GM23248 (cell line): ENCODE measurements around the gene CCDC80. TPM values are rescaled to one million over a fixed set of nuclear protein-coding genes. Genes with fewer than 3 reads are reported as not detected.

Experiments
- DNase-seq: peaks from one replicate; pipeline ENCODE4 v3.0.0-alpha.2; 2015
- H2AFZ ChIP-seq: fragments of 200-600 bp; sonication (generic); 2 replicates; pipeline ENCODE4 v1.6.1; 2016; ENCODE audit warnings: antibody characterized with exemption
- H3F3A ChIP-seq: fragments of 200-600 bp; sonication (generic); 2 replicates; pipeline ENCODE4 v1.6.1; 2016; ENCODE audit warnings: mild to moderate bottlenecking, antibody characterized with exemption, mixed run types; ENCODE audit not compliant: insufficient read depth
- H3K27ac ChIP-seq: fragments of 200-600 bp; sonication (generic); 2 replicates; pipeline ENCODE4 v1.5.1; 2016; ENCODE audit warnings: mild to moderate bottlenecking
- H3K27me3 ChIP-seq: fragments of 200-600 bp; sonication (generic); replicated peaks from 2 replicates; pipeline ENCODE4 v1.6.1; 2016; ENCODE audit warnings: mild to moderate bottlenecking; ENCODE audit not compliant: insufficient read depth
- H3K36me3 ChIP-seq: fragments of 200-600 bp; sonication (generic); 2 replicates; pipeline ENCODE4 v1.6.1; 2016; ENCODE audit warnings: low read depth, mild to moderate bottlenecking
- H3K4me1 ChIP-seq: fragments of 200-600 bp; sonication (generic); 2 replicates; pipeline ENCODE4 v1.6.1; 2016; ENCODE audit warnings: mild to moderate bottlenecking; ENCODE audit not compliant: insufficient read depth
- H3K4me2 ChIP-seq: fragments of 200-600 bp; sonication (generic); one replicate; pipeline ENCODE4 v1.6.1; 2016; ENCODE audit warnings: mild to moderate bottlenecking; ENCODE audit not compliant: unreplicated experiment
- H3K4me3 ChIP-seq: fragments of 200-600 bp; sonication (generic); 2 replicates; pipeline ENCODE4 v1.5.1; 2016; ENCODE audit warnings: mild to moderate bottlenecking
- H3K79me2 ChIP-seq: fragments of 200-600 bp; sonication (generic); 2 replicates; pipeline ENCODE4 v1.6.1; 2016; ENCODE audit warnings: mild to moderate bottlenecking; ENCODE audit not compliant: insufficient read depth
- H3K9ac ChIP-seq: fragments of 200-600 bp; sonication (generic); 2 replicates; pipeline ENCODE4 v1.6.1; 2016; ENCODE audit warnings: mild to moderate bottlenecking
- H3K9me2 ChIP-seq: fragments of 200-600 bp; sonication (generic); 2 replicates; pipeline ENCODE4 v1.6.1; 2016; ENCODE audit warnings: mixed run types, mild to moderate bottlenecking, moderate library complexity; ENCODE audit not compliant: insufficient read depth
- H3K9me3 ChIP-seq: fragments of 200-600 bp; sonication (generic); one replicate; pipeline ENCODE4 v1.6.1; 2017; ENCODE audit warnings: low read depth
- H4K20me1 ChIP-seq: fragments of 200-600 bp; sonication (generic); 2 replicates; pipeline ENCODE4 v1.6.0; 2016; ENCODE audit not compliant: insufficient read depth
- EZH2 ChIP-seq: fragments of 200-600 bp; sonication (generic); IDR thresholded peaks from 2 replicates; pipeline ENCODE4 v1.6.1; 2018; ENCODE audit warnings: antibody characterized with exemption, mild to moderate bottlenecking; ENCODE audit not compliant: insufficient read depth, poor library complexity, severe bottlenecking
- EZH2phosphoT487 ChIP-seq: fragments of 200-600 bp; sonication (generic); IDR thresholded peaks from 2 replicates; pipeline ENCODE4 v1.6.1; 2018; ENCODE audit warnings: antibody characterized with exemption, moderate library complexity, mild to moderate bottlenecking, low read depth; ENCODE audit not compliant: insufficient read depth
- WGBS, 2 experiments: methylation state at CpG; one replicate each; pipeline ENCODE4 v1.1.6; 2015 to 2017; ENCODE audit warnings: low lambda C conversion rate in 2 of 2, low coverage in 1 of 2; ENCODE audit errors: missing lambda C conversion rate in 2 of 2; 5-methylcytosine and 5-hydroxymethylcytosine counted together
- in situ Hi-C: fragments of 300-500 bp; cut with MboI; formaldehyde crosslinking; loops from 2 replicates; pipeline ENCODE4 v1.15.0; 2020
- polyA plus RNA-seq: library from polyadenylated mRNA; unstranded; fragments of >200 nt; fragmentation: Nextera tagmentation; extraction: Ambion mirVana; gene quantifications from 2 replicates; pipeline ENCODE4 v1.2.1, GENCODE V29; 2016
- total RNA-seq: library from RNA; depleted of rRNA; stranded (reverse); fragments of >200 nt; shearing (Covaris generic); gene quantifications from 2 replicates; pipeline ENCODE4 v1.2.3, GENCODE V29; 2014

The CCDC80 gene
- total and polyA plus RNA-seq, 2 experiments from 2014 or later = 1,238 to 2,200 TPM

- Histone ChIP-seq H3K4me3 (no peak overlapping the region), H3K79me2 (peaks cover 8% of the 10 kb centered on the region), H4K20me1 (no peaks in the 10 kb centered on the region), H3K4me1 (peaks cover 18% of the 10 kb centered on the region; the same call in 1 of the 2 replicates), H3K4me2 (no peak overlapping the region), H3K9me2 (no peaks in the 10 kb centered on the region), H3K9me3 (no peaks in the 10 kb centered on the region), H3K9ac (peak overlapping the region; percentile 49), H2AFZ (no peak overlapping the region), H3F3A (peaks cover 12% of the 10 kb centered on the region), H3K27me3 (no peaks in the 10 kb centered on the region), H3K36me3 (peaks cover 21% of the 10 kb centered on the region), H3K27ac (peak overlapping the region; percentile 57)
- peak; percentile 83 for DNase-seq
- no peak for TF ChIP-seq EZH2
- no peak for TF ChIP-seq EZH2phosphoT487
- in situ Hi-C loops = loop anchor here (10.0 kb wide), 1 partner anchor 405 kb away; no protein-coding TSS in a partner anchor
- WGBS, 2 experiments = 18 to 23% methylated on average over 3 of the region's 3 CpGs
Measured at GRCh38 chr3:112579697-112580096, 61.2 kb downstream of the CCDC80 start.

GRCh38 chr3:112579232-112579631 is 61.7 kb downstream of the CCDC80 start:
- H3K27ac ChIP-seq = peak overlapping the region; percentile 57
- TF ChIP-seq EZH2 (no peak), EZH2phosphoT487 (no peak)
- peaks cover 8% of the 10 kb centered on the region for H3K79me2 ChIP-seq
- H3K4me2 ChIP-seq = no peak overlapping the region
- in situ Hi-C loops = no loop called here
- H4K20me1 ChIP-seq = no peaks in the 10 kb centered on the region
- no peak for DNase-seq
- H3K4me1 ChIP-seq = peaks cover 18% of the 10 kb centered on the region; the same call in 1 of the 2 replicates
- H3K27me3 ChIP-seq = no peaks in the 10 kb centered on the region
- no peaks in the 10 kb centered on the region for H3K9me3 ChIP-seq
- H2AFZ ChIP-seq = no peak overlapping the region
- H3K9me2 ChIP-seq = no peaks in the 10 kb centered on the region
- H3K4me3 ChIP-seq = no peak overlapping the region
- no peak overlapping the region for H3K9ac ChIP-seq
- H3F3A ChIP-seq = peaks cover 12% of the 10 kb centered on the region
- H3K36me3 ChIP-seq = peaks cover 21% of the 10 kb centered on the region; the same call in 1 of the 2 replicates
- WGBS, 2 experiments = 99% methylated on average over 3 of the region's 3 CpGs

- H3K36me3 ChIP-seq = peaks cover 31% of the 10 kb centered on the region
- H3K79me2 ChIP-seq = no peaks in the 10 kb centered on the region
- in situ Hi-C loops = no loop called here
- TF ChIP-seq EZH2phosphoT487 (no peak), EZH2 (no peak)
- no peak overlapping the region for H3K4me3 ChIP-seq
- peaks cover 6% of the 10 kb centered on the region for H3K4me1 ChIP-seq
- H3K9me3 ChIP-seq = no peaks in the 10 kb centered on the region
- H2AFZ ChIP-seq = no peak overlapping the region
- no peak overlapping the region for H3K9ac ChIP-seq
- H3K9me2 ChIP-seq = no peaks in the 10 kb centered on the region
- no peak overlapping the region for H3K4me2 ChIP-seq
- no peak overlapping the region for H3K27ac ChIP-seq
- DNase-seq = no peak
- WGBS, 2 experiments = 97 to 100% methylated on average over 1 of the region's 1 CpG
- H3K27me3 ChIP-seq = no peaks in the 10 kb centered on the region
- peaks cover 8% of the 10 kb centered on the region; the same call in 1 of the 2 replicates for H3F3A ChIP-seq
- H4K20me1 ChIP-seq = no peaks in the 10 kb centered on the region
Measured at GRCh38 chr3:112572701-112573100, 68.2 kb downstream of the CCDC80 start.

GRCh38 chr3:112569265-112569664 is 71.7 kb downstream of the CCDC80 start:
- no peak overlapping the region for H3K27ac ChIP-seq
- no peak for DNase-seq
- no peaks in the 10 kb centered on the region for H3K27me3 ChIP-seq
- peaks cover 6% of the 10 kb centered on the region for H3K4me1 ChIP-seq
- TF ChIP-seq EZH2 = no peak
- H4K20me1 ChIP-seq = no peaks in the 10 kb centered on the region
- no peak overlapping the region for H3K9ac ChIP-seq
- H3K36me3 ChIP-seq = peaks cover 22% of the 10 kb centered on the region
- H3K9me3 ChIP-seq = no peaks in the 10 kb centered on the region
- 0 out of 2 replicates have a peak, but pooled peaks cover 8% of the 10 kb centered on the region for H3F3A ChIP-seq
- no peaks in the 10 kb centered on the region for H3K9me2 ChIP-seq
- in situ Hi-C loops = no loop called here
- H3K4me2 ChIP-seq = no peak overlapping the region
- WGBS, 2 experiments = 84 to 90% methylated on average over 1 of the region's 1 CpG
- H2AFZ ChIP-seq = no peak overlapping the region
- no peak overlapping the region for H3K4me3 ChIP-seq
- H3K79me2 ChIP-seq = no peaks in the 10 kb centered on the region

- Histone ChIP-seq H3K9ac (no peak overlapping the region), H3K4me1 (peaks cover 6% of the 10 kb centered on the region), H3K27ac (no peak overlapping the region), H3F3A (0 out of 2 replicates have a peak, but pooled peaks cover 8% of the 10 kb centered on the region), H4K20me1 (no peaks in the 10 kb centered on the region), H3K4me3 (no peak overlapping the region), H3K4me2 (no peak overlapping the region), H3K79me2 (peaks cover 4% of the 10 kb centered on the region), H3K36me3 (peaks cover 18% of the 10 kb centered on the region; the same call in 1 of the 2 replicates), H3K27me3 (no peaks in the 10 kb centered on the region), H2AFZ (no peak overlapping the region), H3K9me3 (no peaks in the 10 kb centered on the region), H3K9me2 (no peaks in the 10 kb centered on the region)
- peak; percentile 52 for DNase-seq
- 95 to 96% methylated on average over 2 of the region's 2 CpGs for WGBS, 2 experiments
- in situ Hi-C loops = no loop called here
- TF ChIP-seq EZH2phosphoT487 = no peak
Measured at GRCh38 chr3:112568642-112569041, 72.3 kb downstream of the CCDC80 start.
